GM12878 (cell line): ENCODE results near the gene TM4SF4. TPM values are rescaled to one million over a fixed set of nuclear protein-coding genes. Genes with fewer than 3 reads are reported as not detected.

ENCODE experiments used
- BACH1 ChIP-seq: fragments of 450-650 bp; IDR thresholded peaks from 2 replicates; pipeline ENCODE4 v1.6.1; 2017; ENCODE audit warnings: mild to moderate bottlenecking, borderline replicate concordance
- CEBPB ChIP-seq, 2 experiments: fragments of 150-350 bp in 1 of 2; IDR thresholded peaks; 2 replicates each; pipeline ENCODE4 v1.6.1; 2012 to 2014; ENCODE audit warnings: low read depth in 2 of 2, low read length in 2 of 2, borderline replicate concordance in 1 of 2, inconsistent platforms in 1 of 2
- HDAC6 ChIP-seq: fragments of 200-600 bp; sonication (generic); IDR thresholded peaks from one replicate; pipeline ENCODE4 v1.8.0; 2017; ENCODE audit warnings: antibody characterized with exemption; ENCODE audit not compliant: unreplicated experiment
- MYC ChIP-seq: IDR thresholded peaks from 2 replicates; pipeline ENCODE4 v1.6.1; 2011; ENCODE audit warnings: mild to moderate bottlenecking, low read length, moderate library complexity, inconsistent platforms; ENCODE audit not compliant: insufficient read depth, insufficient replicate concordance, insufficient read length, severe bottlenecking
- NFYB ChIP-seq: IDR thresholded peaks from 2 replicates; pipeline ENCODE4 v1.6.1; 2011; ENCODE audit warnings: low read depth, mild to moderate bottlenecking, low read length, improper control_type of control experiment, moderate library complexity; ENCODE audit not compliant: insufficient read depth
- PAX5 ChIP-seq: IDR thresholded peaks from 2 replicates; pipeline ENCODE4 v1.6.1; 2011; ENCODE audit warnings: low read depth, low read length, borderline replicate concordance
- PAX8 ChIP-seq: fragments of 450-650 bp; IDR thresholded peaks from 2 replicates; pipeline ENCODE4 v1.6.1; 2017; ENCODE audit warnings: mild to moderate bottlenecking, moderate library complexity
- POLR2A ChIP-seq: IDR thresholded peaks from 2 replicates; pipeline ENCODE4 v1.6.1; 2011; ENCODE audit warnings: low read depth, mild to moderate bottlenecking, low read length
- POLR2AphosphoS2 ChIP-seq: IDR thresholded peaks from 2 replicates; pipeline ENCODE4 v1.6.1; 2011; ENCODE audit warnings: low read depth, mild to moderate bottlenecking, low read length, improper control_type of control experiment, moderate library complexity
- POU2F2 ChIP-seq: IDR thresholded peaks from 3 replicates; pipeline ENCODE4 v1.6.1; 2011; ENCODE audit warnings: low read depth, mild to moderate bottlenecking, low read length, borderline replicate concordance
- SMC3 ChIP-seq: IDR thresholded peaks from 2 replicates; pipeline ENCODE4 v1.6.1; 2011; ENCODE audit warnings: low read length, improper control_type of control experiment, borderline replicate concordance
- SREBF2 ChIP-seq: IDR thresholded peaks from 2 replicates; pipeline ENCODE4 v1.6.1; 2012; ENCODE audit warnings: mild to moderate bottlenecking, low read length
- TCF7 ChIP-seq: IDR thresholded peaks from 2 replicates; pipeline ENCODE4 v1.6.1; 2014; ENCODE audit warnings: antibody characterized with exemption, borderline replicate concordance
- ZSCAN29 ChIP-seq: fragments of 450-650 bp; IDR thresholded peaks from 2 replicates; pipeline ENCODE4 v1.6.1; 2017; ENCODE audit warnings: mild to moderate bottlenecking, moderate library complexity
- polyA plus RNA-seq, 11 experiments: library from polyadenylated mRNA; depleted of rRNA in 4 of 11; unstranded in 6 of 11; stranded (reverse) in 5 of 11; fragments of >200 nt; fragmentation: Nextera tagmentation in 4 of 11; fragmentation: Illumina TruSeq in 1 of 11; extraction: Ambion mirVana in 4 of 11; extraction: Trizol in 1 of 11; gene quantifications; 1 replicate in 1 of 11; 2 replicates in 10 of 11; pipeline versions ENCODE4 v1.2.1 to v1.2.3, GENCODE V29; 2011 to 2016; ENCODE audit warnings: inconsistent platforms in 2 of 11, missing spikeins in 2 of 11, low read depth in 1 of 11
- total RNA-seq, 4 experiments: library from RNA; depleted of rRNA in 3 of 4; stranded (reverse); fragments of >200 nt in 3 of 4; fragmentation: Illumina TruSeq in 1 of 4; extraction: Trizol in 1 of 4; gene quantifications; 2 replicates each; pipeline versions ENCODE4 v1.2.1 to v1.2.3, GENCODE V29; 2013 to 2021
- TF ChIP-seq, protein P1 (sequence below): fragments of 450-650 bp; IDR thresholded peaks from 2 replicates; pipeline ENCODE4 v1.6.1; 2017; ENCODE audit warnings: antibody characterized with exemption, mild to moderate bottlenecking, moderate library complexity
- TF ChIP-seq, protein P2 (sequence below): fragments of 450-650 bp; conservative IDR thresholded peaks from 2 replicates; pipeline ENCODE4 v1.6.1; 2017; ENCODE audit warnings: mild to moderate bottlenecking, moderate library complexity
- TF ChIP-seq, protein P3 (sequence below), 3 experiments: IDR thresholded peaks in 2 of 3; conservative IDR thresholded peaks in 1 of 3; 2 replicates each; pipeline ENCODE4 v1.5.1; 2011; ENCODE audit warnings: low read depth in 3 of 3, low read length in 3 of 3, mild to moderate bottlenecking in 3 of 3, control low read depth in 2 of 3, moderate library complexity in 2 of 3, inconsistent platforms in 1 of 3, mixed read lengths in 1 of 3; ENCODE audit not compliant: control insufficient read depth in 2 of 3, insufficient read depth in 1 of 3; ENCODE audit errors: extremely low read depth in 1 of 3
- TF ChIP-seq, protein P4 (sequence below): fragments of 450-650 bp; IDR thresholded peaks from 2 replicates; pipeline ENCODE4 v1.6.1; 2018; ENCODE audit warnings: mild to moderate bottlenecking, low read depth, moderate library complexity; ENCODE audit not compliant: partially characterized antibody
- TF ChIP-seq, protein P5 (sequence below): fragments of 450-650 bp; IDR thresholded peaks from 2 replicates; pipeline ENCODE4 v1.6.1; 2016; ENCODE audit warnings: mild to moderate bottlenecking

TM4SF4 gene
- total and polyA plus RNA-seq, 10 of the 15 experiments (the other 5 are each of a cell fraction or from before 2014, with no cell fraction given), result 0.06 to 1.3 TPM; not detected in 8

DNA sequence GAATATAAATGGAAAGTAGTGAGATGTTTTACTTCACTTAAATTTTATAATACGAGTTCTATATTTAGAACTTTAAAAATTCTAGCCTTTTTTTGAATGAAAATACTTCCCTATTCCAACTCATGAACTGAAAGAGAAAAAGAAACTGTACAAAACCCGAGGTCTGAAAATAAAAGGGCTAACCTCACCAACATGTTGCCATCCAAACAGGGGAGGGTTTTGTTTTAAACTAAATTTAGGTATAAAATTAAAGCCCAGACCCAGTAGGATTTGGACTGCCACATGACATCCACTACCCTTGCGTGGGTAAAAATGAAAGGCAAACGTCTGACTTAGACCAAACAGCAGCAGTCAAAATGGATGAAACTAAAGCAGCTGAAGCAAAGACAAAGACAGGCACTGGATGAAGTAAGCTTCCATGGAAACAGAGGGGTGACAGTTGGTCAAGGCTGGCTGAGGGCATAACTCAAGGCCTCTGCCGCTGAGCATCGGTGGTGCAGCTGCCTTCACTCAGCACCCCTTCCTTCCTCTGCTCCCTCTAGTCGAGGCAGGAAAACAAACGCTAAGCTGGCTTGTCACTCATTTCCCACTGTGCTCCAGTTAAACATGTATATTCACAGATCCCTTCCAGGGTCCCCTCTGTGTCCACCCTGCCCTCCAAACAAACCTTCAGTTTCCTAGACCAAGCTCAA, 58.1 kb downstream of the TM4SF4 start (continued):
- TF ChIP-seq, protein P1, sequence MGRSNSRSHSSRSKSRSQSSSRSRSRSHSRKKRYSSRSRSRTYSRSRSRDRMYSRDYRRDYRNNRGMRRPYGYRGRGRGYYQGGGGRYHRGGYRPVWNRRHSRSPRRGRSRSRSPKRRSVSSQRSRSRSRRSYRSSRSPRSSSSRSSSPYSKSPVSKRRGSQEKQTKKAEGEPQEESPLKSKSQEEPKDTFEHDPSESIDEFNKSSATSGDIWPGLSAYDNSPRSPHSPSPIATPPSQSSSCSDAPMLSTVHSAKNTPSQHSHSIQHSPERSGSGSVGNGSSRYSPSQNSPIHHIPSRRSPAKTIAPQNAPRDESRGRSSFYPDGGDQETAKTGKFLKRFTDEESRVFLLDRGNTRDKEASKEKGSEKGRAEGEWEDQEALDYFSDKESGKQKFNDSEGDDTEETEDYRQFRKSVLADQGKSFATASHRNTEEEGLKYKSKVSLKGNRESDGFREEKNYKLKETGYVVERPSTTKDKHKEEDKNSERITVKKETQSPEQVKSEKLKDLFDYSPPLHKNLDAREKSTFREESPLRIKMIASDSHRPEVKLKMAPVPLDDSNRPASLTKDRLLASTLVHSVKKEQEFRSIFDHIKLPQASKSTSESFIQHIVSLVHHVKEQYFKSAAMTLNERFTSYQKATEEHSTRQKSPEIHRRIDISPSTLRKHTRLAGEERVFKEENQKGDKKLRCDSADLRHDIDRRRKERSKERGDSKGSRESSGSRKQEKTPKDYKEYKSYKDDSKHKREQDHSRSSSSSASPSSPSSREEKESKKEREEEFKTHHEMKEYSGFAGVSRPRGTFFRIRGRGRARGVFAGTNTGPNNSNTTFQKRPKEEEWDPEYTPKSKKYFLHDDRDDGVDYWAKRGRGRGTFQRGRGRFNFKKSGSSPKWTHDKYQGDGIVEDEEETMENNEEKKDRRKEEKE, result no peak
- TF ChIP-seq NFYB (no peak), MYC (no peak), ZSCAN29 (no peak), TCF7 (no peak), POLR2A (no peak), PAX8 (0 out of 2 replicates have a peak, but pooled peaks have one; percentile 18), POU2F2 (no peak), SREBF2 (no peak), PAX5 (no peak), BACH1 (no peak), CEBPB (IDR thresholded peaks at IDR 0.05; ENCODE audit: borderline replicate concordance in 1 of 2, low read depth in 2 of 2, low read length in 2 of 2) (no peak), POLR2AphosphoS2 (no peak), SMC3 (no peak), HDAC6 (no peak)
- TF ChIP-seq, protein P2, sequence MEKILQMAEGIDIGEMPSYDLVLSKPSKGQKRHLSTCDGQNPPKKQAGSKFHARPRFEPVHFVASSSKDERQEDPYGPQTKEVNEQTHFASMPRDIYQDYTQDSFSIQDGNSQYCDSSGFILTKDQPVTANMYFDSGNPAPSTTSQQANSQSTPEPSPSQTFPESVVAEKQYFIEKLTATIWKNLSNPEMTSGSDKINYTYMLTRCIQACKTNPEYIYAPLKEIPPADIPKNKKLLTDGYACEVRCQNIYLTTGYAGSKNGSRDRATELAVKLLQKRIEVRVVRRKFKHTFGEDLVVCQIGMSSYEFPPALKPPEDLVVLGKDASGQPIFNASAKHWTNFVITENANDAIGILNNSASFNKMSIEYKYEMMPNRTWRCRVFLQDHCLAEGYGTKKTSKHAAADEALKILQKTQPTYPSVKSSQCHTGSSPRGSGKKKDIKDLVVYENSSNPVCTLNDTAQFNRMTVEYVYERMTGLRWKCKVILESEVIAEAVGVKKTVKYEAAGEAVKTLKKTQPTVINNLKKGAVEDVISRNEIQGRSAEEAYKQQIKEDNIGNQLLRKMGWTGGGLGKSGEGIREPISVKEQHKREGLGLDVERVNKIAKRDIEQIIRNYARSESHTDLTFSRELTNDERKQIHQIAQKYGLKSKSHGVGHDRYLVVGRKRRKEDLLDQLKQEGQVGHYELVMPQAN, result no peak
- TF ChIP-seq, protein P3, sequence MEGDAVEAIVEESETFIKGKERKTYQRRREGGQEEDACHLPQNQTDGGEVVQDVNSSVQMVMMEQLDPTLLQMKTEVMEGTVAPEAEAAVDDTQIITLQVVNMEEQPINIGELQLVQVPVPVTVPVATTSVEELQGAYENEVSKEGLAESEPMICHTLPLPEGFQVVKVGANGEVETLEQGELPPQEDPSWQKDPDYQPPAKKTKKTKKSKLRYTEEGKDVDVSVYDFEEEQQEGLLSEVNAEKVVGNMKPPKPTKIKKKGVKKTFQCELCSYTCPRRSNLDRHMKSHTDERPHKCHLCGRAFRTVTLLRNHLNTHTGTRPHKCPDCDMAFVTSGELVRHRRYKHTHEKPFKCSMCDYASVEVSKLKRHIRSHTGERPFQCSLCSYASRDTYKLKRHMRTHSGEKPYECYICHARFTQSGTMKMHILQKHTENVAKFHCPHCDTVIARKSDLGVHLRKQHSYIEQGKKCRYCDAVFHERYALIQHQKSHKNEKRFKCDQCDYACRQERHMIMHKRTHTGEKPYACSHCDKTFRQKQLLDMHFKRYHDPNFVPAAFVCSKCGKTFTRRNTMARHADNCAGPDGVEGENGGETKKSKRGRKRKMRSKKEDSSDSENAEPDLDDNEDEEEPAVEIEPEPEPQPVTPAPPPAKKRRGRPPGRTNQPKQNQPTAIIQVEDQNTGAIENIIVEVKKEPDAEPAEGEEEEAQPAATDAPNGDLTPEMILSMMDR (IDR thresholded peaks at IDR 0.05 in 2 of 3, conservative IDR thresholded peaks at IDR 0.05 in 1 of 3; ENCODE audit: control insufficient read depth in 2 of 3, extremely low read depth in 1 of 3, insufficient read depth in 1 of 3, low read depth in 3 of 3, low read length in 3 of 3), result no peak
- TF ChIP-seq, protein P4, sequence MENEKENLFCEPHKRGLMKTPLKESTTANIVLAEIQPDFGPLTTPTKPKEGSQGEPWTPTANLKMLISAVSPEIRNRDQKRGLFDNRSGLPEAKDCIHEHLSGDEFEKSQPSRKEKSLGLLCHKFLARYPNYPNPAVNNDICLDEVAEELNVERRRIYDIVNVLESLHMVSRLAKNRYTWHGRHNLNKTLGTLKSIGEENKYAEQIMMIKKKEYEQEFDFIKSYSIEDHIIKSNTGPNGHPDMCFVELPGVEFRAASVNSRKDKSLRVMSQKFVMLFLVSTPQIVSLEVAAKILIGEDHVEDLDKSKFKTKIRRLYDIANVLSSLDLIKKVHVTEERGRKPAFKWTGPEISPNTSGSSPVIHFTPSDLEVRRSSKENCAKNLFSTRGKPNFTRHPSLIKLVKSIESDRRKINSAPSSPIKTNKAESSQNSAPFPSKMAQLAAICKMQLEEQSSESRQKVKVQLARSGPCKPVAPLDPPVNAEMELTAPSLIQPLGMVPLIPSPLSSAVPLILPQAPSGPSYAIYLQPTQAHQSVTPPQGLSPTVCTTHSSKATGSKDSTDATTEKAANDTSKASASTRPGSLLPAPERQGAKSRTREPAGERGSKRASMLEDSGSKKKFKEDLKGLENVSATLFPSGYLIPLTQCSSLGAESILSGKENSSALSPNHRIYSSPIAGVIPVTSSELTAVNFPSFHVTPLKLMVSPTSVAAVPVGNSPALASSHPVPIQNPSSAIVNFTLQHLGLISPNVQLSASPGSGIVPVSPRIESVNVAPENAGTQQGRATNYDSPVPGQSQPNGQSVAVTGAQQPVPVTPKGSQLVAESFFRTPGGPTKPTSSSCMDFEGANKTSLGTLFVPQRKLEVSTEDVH, result no peak
- TF ChIP-seq, protein P5, sequence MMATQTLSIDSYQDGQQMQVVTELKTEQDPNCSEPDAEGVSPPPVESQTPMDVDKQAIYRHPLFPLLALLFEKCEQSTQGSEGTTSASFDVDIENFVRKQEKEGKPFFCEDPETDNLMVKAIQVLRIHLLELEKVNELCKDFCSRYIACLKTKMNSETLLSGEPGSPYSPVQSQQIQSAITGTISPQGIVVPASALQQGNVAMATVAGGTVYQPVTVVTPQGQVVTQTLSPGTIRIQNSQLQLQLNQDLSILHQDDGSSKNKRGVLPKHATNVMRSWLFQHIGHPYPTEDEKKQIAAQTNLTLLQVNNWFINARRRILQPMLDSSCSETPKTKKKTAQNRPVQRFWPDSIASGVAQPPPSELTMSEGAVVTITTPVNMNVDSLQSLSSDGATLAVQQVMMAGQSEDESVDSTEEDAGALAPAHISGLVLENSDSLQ, result peak; percentile 41; the same call in 1 of the 2 replicates
